ENCODE measurements around the gene LAMA3. TPM values are rescaled to one million over a fixed set of nuclear protein-coding genes. Genes with fewer than 3 reads are reported as not detected.

LAMA3 gene
- total RNA-seq, 2 donors from 2014 or later, result 31.9 to 41.3 TPM

- H3K4me3 ChIP-seq, result no peak overlapping the region
- H3K27ac ChIP-seq, result no peak overlapping the region
- no peak for TF ChIP-seq CTCF (IDR thresholded peaks at IDR 0.05)
- intact Hi-C loops (cut with DNase I), result loop anchor here (10.0 kb wide), 1 partner anchor 187 kb away; no protein-coding TSS in a partner anchor
- H3K4me1 ChIP-seq, result no peaks in the 10 kb centered on the region
- no peak overlapping the region for H3K9ac ChIP-seq (ENCODE audit: low read depth in 2 of 2, low read length in 2 of 2)
- H3K36me3 ChIP-seq, result no peaks in the 10 kb centered on the region
- H3K27me3 ChIP-seq, result no peaks in the 10 kb centered on the region
- DNase-seq, result no peak
- H3K9me3 ChIP-seq, result no peaks in the 10 kb centered on the region
Measured at GRCh38 chr18:23927821-23928746, 238.8 kb downstream of the LAMA3 start.

- no peaks in the 10 kb centered on the region for H3K9me3 ChIP-seq
- no peak for TF ChIP-seq CTCF (IDR thresholded peaks at IDR 0.05)
- H3K27me3 ChIP-seq, result no peaks in the 10 kb centered on the region
- H3K4me3 ChIP-seq, result no peak overlapping the region
- no peak overlapping the region for H3K27ac ChIP-seq
- intact Hi-C loops (cut with DNase I), result loop anchor here (10.0 kb wide), 1 partner anchor 185 kb away; no protein-coding TSS in a partner anchor
- H3K9ac ChIP-seq (ENCODE audit: low read depth in 2 of 2, low read length in 2 of 2), result no peak overlapping the region
- no peaks in the 10 kb centered on the region for H3K4me1 ChIP-seq
- no peak for DNase-seq
- H3K36me3 ChIP-seq, result no peaks in the 10 kb centered on the region
Measured at GRCh38 chr18:23929362-23929930, 240.2 kb downstream of the LAMA3 start.

GRCh38 chr18:23930002-23930401 is 240.7 kb downstream of the LAMA3 start:
- intact Hi-C loops (cut with DNase I), result no loop called here
- no peak for TF ChIP-seq CTCF (IDR thresholded peaks at IDR 0.05)
- H3K9me3 ChIP-seq, result no peaks in the 10 kb centered on the region
- H3K36me3 ChIP-seq, result no peaks in the 10 kb centered on the region
- DNase-seq, result no peak
- no peaks in the 10 kb centered on the region for H3K27me3 ChIP-seq
- H3K4me1 ChIP-seq, result no peaks in the 10 kb centered on the region
- no peak overlapping the region for H3K9ac ChIP-seq (ENCODE audit: low read depth in 2 of 2, low read length in 2 of 2)
- no peak overlapping the region for H3K27ac ChIP-seq
- H3K4me3 ChIP-seq, result no peak overlapping the region

GRCh38 chr18:23932385-23933067 is 243.3 kb downstream of the LAMA3 start:
- no peak for TF ChIP-seq CTCF (IDR thresholded peaks at IDR 0.05)

GRCh38 chr18:23933407-23933806 is 244.2 kb downstream of the LAMA3 start:
- intact Hi-C loops (cut with DNase I), result no loop called here
- TF ChIP-seq CTCF (IDR thresholded peaks at IDR 0.05), result no peak

More at GRCh38 chr18:23932385-23933067, 243.3 kb downstream of the LAMA3 start:
- intact Hi-C loops (cut with DNase I), result no loop called here
- no peaks in the 10 kb centered on the region for H3K27me3 ChIP-seq
- H3K4me3 ChIP-seq, result no peak overlapping the region
- DNase-seq, result no peak
- no peaks in the 10 kb centered on the region for H3K9me3 ChIP-seq
- no peaks in the 10 kb centered on the region for H3K4me1 ChIP-seq
- H3K9ac ChIP-seq (ENCODE audit: low read depth in 2 of 2, low read length in 2 of 2), result no peak overlapping the region
- no peak overlapping the region for H3K27ac ChIP-seq
- H3K36me3 ChIP-seq, result no peaks in the 10 kb centered on the region

More at GRCh38 chr18:23933407-23933806, 244.2 kb downstream of the LAMA3 start:
- Histone ChIP-seq H3K9me3 (no peaks in the 10 kb centered on the region), H3K4me3 (no peak overlapping the region), H3K36me3 (no peaks in the 10 kb centered on the region), H3K9ac (ENCODE audit: low read depth in 2 of 2, low read length in 2 of 2) (no peak overlapping the region), H3K27ac (no peak overlapping the region), H3K27me3 (no peaks in the 10 kb centered on the region), H3K4me1 (no peaks in the 10 kb centered on the region)
- DNase-seq, result no peak

All from colonic mucosa (tissue), 4 donors.